ENCODE results near the gene VWA2.

VWA2 gene

DNA sequence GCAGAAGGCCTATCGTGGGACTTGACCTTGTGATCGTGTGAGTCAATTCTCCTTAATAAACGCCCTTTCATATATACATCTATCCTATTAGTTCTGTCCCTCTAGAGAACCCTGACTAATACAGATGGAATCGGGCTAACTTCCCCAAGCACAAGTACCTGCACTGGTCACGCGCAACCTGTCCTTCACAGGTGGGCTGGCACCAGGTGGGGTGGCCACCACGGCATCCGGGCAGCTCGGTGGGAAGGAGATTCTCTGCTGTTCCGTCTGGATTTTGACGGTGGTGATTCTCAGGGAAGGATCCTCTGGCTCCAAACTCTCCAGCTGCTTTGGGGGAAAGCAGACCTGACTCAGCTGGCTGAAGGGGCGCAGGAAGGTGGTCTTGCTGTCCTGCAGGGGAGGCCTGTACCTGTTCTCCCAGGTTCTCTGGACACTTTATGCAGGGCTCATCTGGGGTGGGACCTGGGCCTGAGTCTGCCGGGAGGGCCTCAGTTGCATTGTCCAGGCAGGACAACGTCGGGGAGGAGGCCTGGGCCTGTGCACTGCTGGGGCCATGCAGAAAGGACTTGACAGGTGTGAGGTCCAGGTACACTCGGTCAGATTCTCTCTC is 61.1 kb downstream of the VWA2 start:
- no peak for DNase-seq (ENCODE audit: low spot score)

DNA sequence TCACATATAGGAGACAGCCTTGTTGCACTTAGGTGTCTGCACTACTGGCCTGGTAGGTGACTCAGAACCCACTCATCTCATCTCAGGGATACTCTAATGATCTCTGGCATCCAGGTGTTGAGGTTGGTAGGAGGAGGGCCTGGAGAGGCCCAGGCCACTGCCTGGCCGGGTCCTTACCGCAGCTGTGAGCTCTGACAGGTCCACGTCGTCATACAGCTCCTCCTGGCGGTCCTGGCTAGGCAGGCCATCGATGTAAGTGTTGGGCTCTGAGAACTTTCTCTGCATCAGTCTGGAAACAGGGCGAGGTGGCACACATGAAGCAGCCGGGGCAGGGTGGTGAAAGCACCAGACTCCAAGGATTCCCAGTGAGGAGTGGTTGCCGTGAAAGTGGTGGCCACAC is 62.1 kb downstream of the VWA2 start:
- DNase-seq (ENCODE audit: low spot score): no peak

GRCh38 chr10:114301951-114302710 is 63.1 kb downstream of the VWA2 start:
- no peak for DNase-seq (ENCODE audit: low spot score)

DNA sequence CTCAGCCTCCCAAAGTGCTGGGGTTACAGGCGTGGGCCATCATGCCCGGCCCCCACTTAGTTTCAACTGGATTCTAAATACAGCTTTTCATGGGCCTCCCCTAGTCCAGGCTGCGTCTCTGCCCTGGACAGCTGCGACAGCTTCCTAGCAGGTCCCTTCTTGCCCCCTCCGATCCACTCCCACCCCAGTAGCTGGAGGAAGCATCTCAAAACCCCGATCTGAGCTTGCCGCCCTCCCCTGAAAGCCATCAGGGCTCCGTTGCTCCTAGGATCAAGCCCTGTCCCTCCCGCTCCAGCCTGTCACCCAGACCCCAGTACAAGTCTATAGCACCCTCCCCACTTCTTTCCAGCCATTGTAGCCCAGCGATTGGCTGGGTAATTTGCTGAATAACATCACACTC is 64.5 kb downstream of the VWA2 start:
- DNase-seq (ENCODE audit: low spot score): no peak

- peak; percentile 84 for DNase-seq (ENCODE audit: low spot score)
These were observed 65.0 kb downstream of the VWA2 start for GRCh38 chr10:114304017-114304570.

DNA sequence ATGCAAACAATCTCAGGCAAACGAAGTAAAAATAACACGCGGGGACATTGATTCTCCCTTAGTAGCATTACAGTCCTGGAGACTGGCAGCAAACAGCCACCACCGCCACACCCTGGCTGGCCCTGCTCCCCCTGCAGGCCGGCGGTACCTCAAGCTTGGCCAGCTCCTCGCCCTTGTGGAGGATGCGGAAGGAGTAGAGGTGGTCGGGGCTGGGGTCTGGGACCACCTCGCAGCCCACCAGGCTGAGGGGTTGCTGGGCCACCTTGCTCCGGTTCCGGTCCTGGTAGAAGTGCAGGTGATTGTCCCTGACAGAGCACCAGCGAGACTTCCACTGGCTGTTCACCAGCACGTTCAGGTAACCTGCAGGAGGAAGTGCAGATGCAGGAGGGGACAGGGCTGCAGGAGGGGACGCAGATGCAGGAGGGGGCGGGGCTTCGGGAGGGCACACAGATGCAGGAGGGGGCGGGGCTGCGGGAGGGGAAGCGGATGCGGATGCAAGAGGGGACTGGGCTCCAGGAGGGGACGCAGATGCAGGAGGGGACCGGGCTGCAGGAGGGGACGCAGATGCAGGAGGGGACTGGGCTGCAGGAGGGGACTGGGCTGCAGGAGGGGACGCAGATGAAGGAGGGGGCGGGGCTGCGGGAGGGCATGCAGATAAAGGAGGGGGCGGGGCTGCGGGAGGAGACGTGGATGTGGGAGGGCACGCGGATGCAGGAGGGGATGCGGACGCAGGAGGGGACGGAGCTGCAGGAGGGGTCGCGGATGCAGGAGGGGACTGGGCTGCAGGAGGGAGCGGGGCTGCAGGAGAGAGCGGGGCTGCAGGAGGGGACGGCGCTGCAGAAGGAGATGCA is 65.7 kb downstream of the VWA2 start:
- peak; percentile 55 for DNase-seq (ENCODE audit: low spot score)

- no peak for DNase-seq (ENCODE audit: low spot score)
These were observed 66.5 kb downstream of the VWA2 start for GRCh38 chr10:114305521-114305925.

- DNase-seq (ENCODE audit: low spot score): peak; percentile 91
These were observed 67.3 kb downstream of the VWA2 start for GRCh38 chr10:114306116-114306973.

- DNase-seq (ENCODE audit: low spot score): no peak
These were observed 68.7 kb downstream of the VWA2 start for GRCh38 chr10:114307731-114308130.

DNA sequence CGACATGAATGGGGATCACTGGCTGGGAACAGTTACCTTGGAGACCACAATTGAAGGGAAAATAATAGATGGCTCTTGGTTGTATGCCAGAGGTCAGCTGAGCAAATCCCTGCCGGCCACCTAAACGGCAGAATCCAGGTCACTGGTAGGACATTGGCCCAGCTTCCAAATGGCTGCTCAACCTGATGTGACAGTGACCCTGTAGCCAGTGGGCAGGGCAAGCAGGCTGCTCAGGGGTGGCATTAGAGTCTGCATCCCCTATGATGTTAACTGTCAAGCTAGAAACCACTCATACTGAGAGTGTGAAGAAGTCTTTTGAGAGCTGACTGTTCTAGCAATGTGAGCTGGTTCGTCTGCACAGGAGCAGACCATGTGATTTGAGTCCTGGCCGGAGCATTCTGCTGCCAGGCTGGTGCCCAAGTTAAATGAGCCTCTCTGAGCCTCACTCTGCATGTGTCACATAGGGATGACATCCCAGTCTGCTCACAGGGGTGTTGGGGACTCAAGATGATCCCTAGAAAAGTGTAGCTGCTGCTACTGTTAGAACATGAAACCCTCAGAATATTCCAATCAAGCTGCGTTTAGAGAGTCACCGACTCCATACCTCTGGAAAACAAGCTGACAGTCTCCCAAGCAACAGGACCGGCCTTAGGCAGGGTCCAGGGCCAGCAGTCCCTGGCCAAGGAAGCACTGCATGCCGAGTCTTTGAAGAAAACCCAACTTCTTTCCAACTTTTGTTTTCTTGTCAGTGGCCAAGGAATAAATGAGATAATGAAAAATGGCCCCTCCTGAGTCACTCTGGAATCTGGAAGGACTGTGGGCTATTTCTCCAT is 69.7 kb downstream of the VWA2 start:
- peak; percentile 58 for DNase-seq (ENCODE audit: low spot score)

GRCh38 chr10:114309364-114309651 is 70.3 kb downstream of the VWA2 start:
- DNase-seq (ENCODE audit: low spot score): no peak

GRCh38 chr10:114310346-114310745 is 71.3 kb downstream of the VWA2 start:
- DNase-seq (ENCODE audit: low spot score): no peak

DNA sequence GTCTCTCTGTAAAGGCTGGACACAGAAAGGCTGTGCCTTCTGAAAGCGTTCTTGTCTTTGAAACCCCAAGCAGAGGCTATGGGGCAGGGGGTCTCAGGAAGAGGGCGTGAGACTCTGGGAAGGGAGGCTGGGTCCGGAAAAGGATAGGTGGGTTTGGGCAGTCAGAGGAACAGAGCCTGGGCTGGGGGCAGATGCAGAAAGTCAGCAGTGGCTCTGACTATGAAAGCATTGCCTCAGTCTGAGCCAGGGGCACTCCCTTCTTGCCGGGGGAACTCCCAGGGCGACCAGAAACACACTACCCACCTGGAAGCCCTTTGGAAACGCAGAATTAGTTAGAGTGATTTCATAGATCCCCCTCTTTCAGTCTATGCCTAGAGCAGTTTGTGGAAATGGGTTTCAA is 72.0 kb downstream of the VWA2 start:
- DNase-seq (ENCODE audit: low spot score): no peak

DNA sequence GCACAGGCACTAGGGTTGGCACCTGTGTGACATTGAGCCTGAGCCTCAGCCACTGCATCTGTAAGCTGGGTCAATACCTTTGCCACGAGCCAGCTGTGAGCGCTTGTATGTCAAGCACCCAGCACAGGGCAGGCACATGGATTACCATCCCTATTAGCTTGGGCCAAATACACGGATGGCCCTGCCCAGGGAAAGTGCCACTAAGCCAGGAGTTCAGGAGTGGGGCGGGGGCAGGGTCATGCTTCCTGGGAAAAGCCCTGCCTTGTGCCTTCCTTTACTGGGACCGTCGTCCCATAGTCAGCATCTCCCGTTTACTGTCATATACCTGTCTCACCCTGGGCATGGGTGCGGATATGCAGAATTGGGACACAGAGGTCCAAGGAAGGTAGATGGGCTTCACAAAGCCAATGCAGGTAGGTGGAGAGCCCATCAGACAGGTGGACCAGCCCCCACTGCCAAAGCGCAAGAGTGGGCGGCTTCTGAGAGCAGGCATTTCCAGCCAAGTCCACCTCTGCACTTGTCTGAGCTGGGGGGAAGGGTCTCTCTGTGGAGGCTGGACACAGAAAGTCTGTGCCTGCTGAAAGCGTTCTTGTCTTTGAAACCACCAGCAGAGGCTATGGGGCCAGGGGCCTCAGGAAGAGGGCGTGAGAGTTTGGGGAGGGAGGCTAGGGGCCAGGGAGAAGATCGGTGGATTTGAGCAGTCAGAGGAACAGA is 72.6 kb downstream of the VWA2 start:
- no peak for DNase-seq (ENCODE audit: low spot score)

- no peak for DNase-seq (ENCODE audit: low spot score)
These were observed 74.1 kb downstream of the VWA2 start for GRCh38 chr10:114313139-114313538.

DNA sequence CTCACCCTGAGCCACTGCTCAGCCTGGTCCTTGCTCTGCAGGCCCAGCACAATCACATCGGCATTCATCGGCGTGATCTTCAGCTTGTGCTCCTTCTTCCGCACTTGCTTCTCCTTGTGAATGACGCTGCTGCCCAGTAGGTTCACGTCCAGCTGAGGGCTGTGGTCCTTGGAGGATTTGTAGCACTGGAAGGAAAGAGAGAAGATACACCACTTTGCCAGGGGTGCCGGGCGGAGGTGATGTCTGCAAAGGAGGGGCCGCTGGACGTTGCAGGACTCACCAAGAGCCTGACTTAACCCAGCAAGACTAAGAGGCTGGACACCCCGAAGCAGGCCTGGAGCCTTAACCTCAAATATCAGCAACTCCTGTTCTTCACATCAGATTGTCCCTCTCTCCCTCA is 74.8 kb downstream of the VWA2 start:
- no peak for DNase-seq (ENCODE audit: low spot score)

GRCh38 chr10:114315566-114316420 is 76.7 kb downstream of the VWA2 start:
- no peak for DNase-seq (ENCODE audit: low spot score)

- no peak for DNase-seq (ENCODE audit: low spot score)
These were observed 77.7 kb downstream of the VWA2 start for GRCh38 chr10:114316744-114317143.
